Bronchial epithelial cell (primary cell): ENCODE measurements around the gene PCTP. TPM values are rescaled to one million over a fixed set of nuclear protein-coding genes. Genes with fewer than 3 reads are reported as not detected.

Experiments used
- DNase-seq: peaks from one replicate; pipeline ENCODE4 v3.0.0-alpha.2; 2010; ENCODE audit warnings: low read depth
- FAIRE-seq: peaks from 2 replicates; lab custom pipeline; 2011; peaks lifted over from hg19 to GRCh38; lab: Jason Lieb, UNC
- H3K27me3 ChIP-seq: 2 replicates; pipeline ENCODE4 v1.5.1; 2011; ENCODE audit warnings: low read length; ENCODE audit not compliant: control insufficient read depth, insufficient read depth
- H3K36me3 ChIP-seq: 2 replicates; pipeline ENCODE4 v1.5.1; 2011; ENCODE audit warnings: low read length; ENCODE audit not compliant: control insufficient read depth, insufficient read depth
- H3K4me3 ChIP-seq: 2 replicates; pipeline ENCODE4 v1.5.1; 2011; ENCODE audit warnings: mild to moderate bottlenecking, low read depth, low read length, control low read depth
- CTCF ChIP-seq: IDR thresholded peaks from 2 replicates; pipeline ENCODE4 v1.5.1; 2011; ENCODE audit warnings: mild to moderate bottlenecking, moderate library complexity, low read length, control low read depth, inconsistent platforms; ENCODE audit not compliant: insufficient read depth, severe bottlenecking
- total RNA-seq: library from RNA; depleted of rRNA; stranded (reverse); fragments of >200 nt; gene quantifications from 2 replicates; pipeline ENCODE4 v1.2.1, GENCODE V29; 2014

Gene PCTP
- total RNA-seq, 1 donor from 2014 or later: 8.4 TPM

- no peak for TF ChIP-seq CTCF
- Histone ChIP-seq H3K4me3 (no peak overlapping the region), H3K27me3 (no peaks in the 10 kb centered on the region), H3K36me3 (no peaks in the 10 kb centered on the region)
- no peak for DNase-seq
- no peak for FAIRE-seq
These were observed 11.4 kb downstream of the PCTP start for GRCh38 chr17:55762086-55762858.

DNA sequence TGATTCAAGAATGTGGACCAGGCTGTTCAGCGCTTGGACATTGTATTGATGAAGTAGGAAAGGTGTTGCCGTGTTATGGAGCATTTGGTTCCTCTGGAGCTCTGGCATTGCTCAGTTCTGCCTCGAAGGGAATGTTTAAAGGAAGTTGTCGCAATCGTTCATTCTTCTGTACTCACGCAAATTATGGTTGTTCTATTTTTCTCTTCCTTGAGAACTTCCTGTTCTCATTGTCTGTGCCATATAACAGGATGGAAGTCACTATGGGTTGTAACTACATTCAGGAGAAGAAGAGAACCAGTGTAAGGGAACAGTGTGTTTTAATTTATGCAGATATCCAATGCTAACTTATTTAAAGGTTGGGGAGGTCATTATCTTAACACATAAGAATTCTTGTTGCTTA is 13.0 kb downstream of the PCTP start:
- no peaks in the 10 kb centered on the region for H3K36me3 ChIP-seq
- no peak for TF ChIP-seq CTCF
- H3K27me3 ChIP-seq: no peaks in the 10 kb centered on the region
- peak; percentile 23 for FAIRE-seq
- DNase-seq: no peak
- no peak overlapping the region for H3K4me3 ChIP-seq

DNA sequence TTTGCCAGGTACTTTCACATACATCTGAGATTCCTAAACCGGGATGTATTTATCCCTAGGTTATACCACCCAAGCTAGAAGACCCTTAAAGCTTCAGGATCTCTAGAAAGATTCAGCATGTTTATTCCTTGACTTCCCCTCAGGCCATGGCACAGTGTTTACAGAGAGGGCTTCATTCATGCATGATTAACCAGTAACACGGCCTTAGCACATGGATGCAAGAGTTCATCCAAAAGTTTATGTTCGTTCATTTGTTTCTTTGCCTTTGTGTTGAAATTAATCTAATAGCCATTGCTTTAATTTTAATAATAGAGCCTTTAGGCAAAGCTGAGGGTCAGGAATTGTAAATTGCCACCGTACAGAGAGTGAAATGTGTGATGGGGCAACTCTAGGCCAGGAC is 13.8 kb downstream of the PCTP start:
- no peak overlapping the region for H3K4me3 ChIP-seq
- no peaks in the 10 kb centered on the region for H3K27me3 ChIP-seq
- no peak for DNase-seq
- no peaks in the 10 kb centered on the region for H3K36me3 ChIP-seq
- FAIRE-seq: no peak
- no peak for TF ChIP-seq CTCF

DNA sequence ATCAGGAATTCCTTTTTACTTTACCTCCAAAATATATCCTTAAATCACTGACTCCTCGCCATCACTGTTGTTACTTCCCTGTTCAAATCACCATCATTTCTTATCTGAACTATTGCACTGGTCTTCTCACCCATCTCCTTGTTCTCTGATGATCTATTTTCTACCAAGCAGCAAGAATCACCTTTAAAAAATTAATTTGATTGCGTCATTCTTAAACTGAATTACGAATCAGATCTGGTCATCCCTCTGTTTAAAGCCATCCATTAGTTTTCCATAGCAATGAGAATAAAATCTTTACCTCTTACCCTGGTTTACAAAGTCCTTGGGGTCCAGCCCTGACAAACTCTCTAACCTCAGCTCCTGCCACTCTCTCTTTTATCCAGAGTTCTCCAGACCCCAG is 14.6 kb downstream of the PCTP start:
- FAIRE-seq (no peak), DNase-seq (no peak)
- Histone ChIP-seq H3K4me3 (no peak overlapping the region), H3K36me3 (no peaks in the 10 kb centered on the region), H3K27me3 (no peaks in the 10 kb centered on the region)
- TF ChIP-seq CTCF: no peak

- DNase-seq (no peak), FAIRE-seq (no peak)
- TF ChIP-seq CTCF: no peak
- Histone ChIP-seq H3K4me3 (no peak overlapping the region), H3K27me3 (no peaks in the 10 kb centered on the region), H3K36me3 (peaks cover 4% of the 10 kb centered on the region)
These were observed 18.2 kb downstream of the PCTP start for GRCh38 chr17:55768936-55769624.
